K562 (cell line): ENCODE measurements around the gene ABAT. TPM values are rescaled to one million over a fixed set of nuclear protein-coding genes. Genes with fewer than 3 reads are reported as not detected.

Source experiments
- ARID2 ChIP-seq: fragments of 450-650 bp; IDR thresholded peaks from 2 replicates; pipeline ENCODE4 v1.6.1; 2017; ENCODE audit warnings: antibody characterized with exemption, mild to moderate bottlenecking
- FIP1L1 ChIP-seq: fragments of 200-400 bp; formaldehyde crosslinking; IDR thresholded peaks from 2 replicates; pipeline ENCODE4 v1.6.1; 2018; ENCODE audit warnings: mild to moderate bottlenecking, low read depth, low read length; ENCODE audit not compliant: poor library complexity, severe bottlenecking
- HMGXB4 ChIP-seq: sonication (generic); formaldehyde crosslinking; IDR thresholded peaks from 2 replicates; pipeline ENCODE4 v1.8.1; 2023; ENCODE audit warnings: mild to moderate bottlenecking, missing genetic modification reagents
- KAT2B ChIP-seq: IDR thresholded peaks from one replicate; pipeline ENCODE4 v1.6.1; 2012; ENCODE audit warnings: low read depth, mild to moderate bottlenecking, control low read depth, inconsistent platforms, low read length, moderate library complexity
- MECOM ChIP-seq: fragments of 250-450 bp; sonication (Bioruptor Pico); IDR thresholded peaks from 2 replicates; pipeline ENCODE4 v1.8.0; 2022; ENCODE audit warnings: inconsistent platforms
- NONO ChIP-seq, 2 experiments: fragments of 200-400 bp in 1 of 2; fragments of 450-650 bp in 1 of 2; formaldehyde crosslinking in 1 of 2; IDR thresholded peaks; 2 replicates each; pipeline ENCODE4 v1.6.1; 2017; ENCODE audit warnings: low read depth in 2 of 2, mild to moderate bottlenecking in 2 of 2, moderate library complexity in 2 of 2, low read length in 1 of 2
- PRMT5 ChIP-seq: sonication (generic); formaldehyde crosslinking; IDR thresholded peaks from 2 replicates; pipeline ENCODE4 v1.5.0; 2020; ENCODE audit warnings: missing genetic modification reagents
- SFPQ ChIP-seq: fragments of 200-400 bp; formaldehyde crosslinking; IDR thresholded peaks from 2 replicates; pipeline ENCODE4 v1.6.1; 2017; ENCODE audit warnings: mild to moderate bottlenecking, low read depth, low read length, moderate library complexity
- SMC3 ChIP-seq: conservative IDR thresholded peaks from 2 replicates; pipeline ENCODE4 v1.6.1; 2011; ENCODE audit warnings: low read depth, low read length, improper control_type of control experiment; ENCODE audit not compliant: insufficient read depth
- SP1 ChIP-seq: sonication (generic); formaldehyde crosslinking; IDR thresholded peaks from 2 replicates; pipeline ENCODE4 v1.8.1; 2022; ENCODE audit warnings: mild to moderate bottlenecking, missing genetic modification reagents
- ZNF583 ChIP-seq: fragments of 250-450 bp; sonication (Bioruptor Pico); IDR thresholded peaks from 2 replicates; pipeline ENCODE4 v1.4.0; 2020
- ZNF766 ChIP-seq: fragments of 200-800 bp; sonication (Bioruptor generic); conservative IDR thresholded peaks from 2 replicates; pipeline ENCODE4 v1.6.1; 2016; ENCODE audit warnings: missing genetic modification characterization, missing compliant biosample characterization
- polyA plus RNA-seq, 8 experiments: library from polyadenylated mRNA; depleted of rRNA in 4 of 8; stranded (reverse) in 5 of 8; unstranded in 3 of 8; fragments of >200 nt; fragmentation: Nextera tagmentation in 2 of 8; fragmentation: Illumina TruSeq in 1 of 8; extraction: Ambion mirVana in 2 of 8; extraction: Trizol in 1 of 8; gene quantifications; 2 replicates each; pipeline versions ENCODE4 v1.2.1 to v1.2.3, GENCODE V29; 2011 to 2014; ENCODE audit warnings: inconsistent platforms in 1 of 8, missing spikeins in 1 of 8
- total RNA-seq, 7 experiments: library from RNA; depleted of rRNA in 6 of 7; stranded (reverse); fragments of >200 nt in 6 of 7; fragmentation: Illumina TruSeq in 2 of 7; extraction: Trizol in 2 of 7; gene quantifications; 2 replicates each; pipeline versions ENCODE4 v1.2.1 to v1.2.3, GENCODE V29; 2011 to 2021; ENCODE audit warnings: low replicate concordance in 1 of 7
- TF ChIP-seq, protein P1 (sequence below): fragments of 450-650 bp; formaldehyde crosslinking; conservative IDR thresholded peaks from 2 replicates; pipeline ENCODE4 v1.4.0; 2022; ENCODE audit warnings: mild to moderate bottlenecking, missing genetic modification characterization
- TF ChIP-seq, protein P2 (sequence below): sonication (generic); formaldehyde crosslinking; IDR thresholded peaks from 2 replicates; pipeline ENCODE4 v1.8.0; 2022; ENCODE audit warnings: mild to moderate bottlenecking, missing genetic modification reagents
- TF ChIP-seq, protein P3 (sequence below): sonication (generic); formaldehyde crosslinking; IDR thresholded peaks from 2 replicates; pipeline ENCODE4 v1.8.1; 2022; ENCODE audit warnings: missing genetic modification reagents
- TF ChIP-seq, protein P4 (sequence below): fragments of 250-450 bp; sonication (Bioruptor Pico); IDR thresholded peaks from 2 replicates; pipeline ENCODE4 v1.4.0; 2020; ENCODE audit warnings: mild to moderate bottlenecking, moderate library complexity, borderline replicate concordance

The ABAT gene
- total and polyA plus RNA-seq, 9 of the 15 experiments (the other 6 are each of a cell fraction or from before 2014, with no cell fraction given), result 0.01 to 0.49 (median 0.10) TPM

GRCh38 chr16:8797364-8798173 is 123.2 kb downstream of the ABAT start, which contains the start of the genes PMM2 and TMEM186 (continued):
- TF ChIP-seq SFPQ, result no peak
- no peak for TF ChIP-seq KAT2B
- TF ChIP-seq, protein P1, sequence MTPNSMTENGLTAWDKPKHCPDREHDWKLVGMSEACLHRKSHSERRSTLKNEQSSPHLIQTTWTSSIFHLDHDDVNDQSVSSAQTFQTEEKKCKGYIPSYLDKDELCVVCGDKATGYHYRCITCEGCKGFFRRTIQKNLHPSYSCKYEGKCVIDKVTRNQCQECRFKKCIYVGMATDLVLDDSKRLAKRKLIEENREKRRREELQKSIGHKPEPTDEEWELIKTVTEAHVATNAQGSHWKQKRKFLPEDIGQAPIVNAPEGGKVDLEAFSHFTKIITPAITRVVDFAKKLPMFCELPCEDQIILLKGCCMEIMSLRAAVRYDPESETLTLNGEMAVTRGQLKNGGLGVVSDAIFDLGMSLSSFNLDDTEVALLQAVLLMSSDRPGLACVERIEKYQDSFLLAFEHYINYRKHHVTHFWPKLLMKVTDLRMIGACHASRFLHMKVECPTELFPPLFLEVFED (CRISPR knock-in tag), result no peak
- TF ChIP-seq, protein P2, sequence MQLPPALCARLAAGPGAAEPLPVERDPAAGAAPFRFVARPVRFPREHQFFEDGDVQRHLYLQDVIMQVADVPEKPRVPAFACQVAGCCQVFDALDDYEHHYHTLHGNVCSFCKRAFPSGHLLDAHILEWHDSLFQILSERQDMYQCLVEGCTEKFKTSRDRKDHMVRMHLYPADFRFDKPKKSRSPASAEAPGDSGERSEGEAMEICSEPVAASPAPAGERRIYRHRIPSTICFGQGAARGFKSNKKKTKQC (CRISPR knock-in tag), result peak; percentile 81; the same call in 1 of the 2 replicates
- TF ChIP-seq ARID2, result no peak
- TF ChIP-seq, protein P3, sequence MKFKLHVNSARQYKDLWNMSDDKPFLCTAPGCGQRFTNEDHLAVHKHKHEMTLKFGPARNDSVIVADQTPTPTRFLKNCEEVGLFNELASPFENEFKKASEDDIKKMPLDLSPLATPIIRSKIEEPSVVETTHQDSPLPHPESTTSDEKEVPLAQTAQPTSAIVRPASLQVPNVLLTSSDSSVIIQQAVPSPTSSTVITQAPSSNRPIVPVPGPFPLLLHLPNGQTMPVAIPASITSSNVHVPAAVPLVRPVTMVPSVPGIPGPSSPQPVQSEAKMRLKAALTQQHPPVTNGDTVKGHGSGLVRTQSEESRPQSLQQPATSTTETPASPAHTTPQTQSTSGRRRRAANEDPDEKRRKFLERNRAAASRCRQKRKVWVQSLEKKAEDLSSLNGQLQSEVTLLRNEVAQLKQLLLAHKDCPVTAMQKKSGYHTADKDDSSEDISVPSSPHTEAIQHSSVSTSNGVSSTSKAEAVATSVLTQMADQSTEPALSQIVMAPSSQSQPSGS (CRISPR knock-in tag), result peak; percentile 76; the same call in 1 of the 2 replicates
- TF ChIP-seq PRMT5 (CRISPR knock-in tag), result no peak
- TF ChIP-seq, protein P4, sequence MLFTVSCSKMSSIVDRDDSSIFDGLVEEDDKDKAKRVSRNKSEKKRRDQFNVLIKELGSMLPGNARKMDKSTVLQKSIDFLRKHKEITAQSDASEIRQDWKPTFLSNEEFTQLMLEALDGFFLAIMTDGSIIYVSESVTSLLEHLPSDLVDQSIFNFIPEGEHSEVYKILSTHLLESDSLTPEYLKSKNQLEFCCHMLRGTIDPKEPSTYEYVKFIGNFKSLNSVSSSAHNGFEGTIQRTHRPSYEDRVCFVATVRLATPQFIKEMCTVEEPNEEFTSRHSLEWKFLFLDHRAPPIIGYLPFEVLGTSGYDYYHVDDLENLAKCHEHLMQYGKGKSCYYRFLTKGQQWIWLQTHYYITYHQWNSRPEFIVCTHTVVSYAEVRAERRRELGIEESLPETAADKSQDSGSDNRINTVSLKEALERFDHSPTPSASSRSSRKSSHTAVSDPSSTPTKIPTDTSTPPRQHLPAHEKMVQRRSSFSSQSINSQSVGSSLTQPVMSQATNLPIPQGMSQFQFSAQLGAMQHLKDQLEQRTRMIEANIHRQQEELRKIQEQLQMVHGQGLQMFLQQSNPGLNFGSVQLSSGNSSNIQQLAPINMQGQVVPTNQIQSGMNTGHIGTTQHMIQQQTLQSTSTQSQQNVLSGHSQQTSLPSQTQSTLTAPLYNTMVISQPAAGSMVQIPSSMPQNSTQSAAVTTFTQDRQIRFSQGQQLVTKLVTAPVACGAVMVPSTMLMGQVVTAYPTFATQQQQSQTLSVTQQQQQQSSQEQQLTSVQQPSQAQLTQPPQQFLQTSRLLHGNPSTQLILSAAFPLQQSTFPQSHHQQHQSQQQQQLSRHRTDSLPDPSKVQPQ (CRISPR knock-in tag), result no peak
- TF ChIP-seq ZNF583, result no peak; the same call in 1 of the 2 replicates
- no peak for TF ChIP-seq MECOM
- TF ChIP-seq NONO (IDR thresholded peaks at IDR 0.05; ENCODE audit: low read depth in 2 of 2, low read length in 1 of 2), result no peak
- peak; percentile 55 for TF ChIP-seq SP1 (CRISPR knock-in tag)
- peak; percentile 53 for TF ChIP-seq FIP1L1
- TF ChIP-seq ZNF766, result 0 out of 2 replicates have a peak, but pooled peaks have one; percentile 46
- no peak for TF ChIP-seq HMGXB4 (CRISPR knock-in tag)
- no peak for TF ChIP-seq SMC3
